Stimulated activated CD4-positive, alpha-beta T cell treated with anti-CD3 and anti-CD28 coated beads, Interleukin-4, amount 100 ng/mL, for 1 hour (primary cell): Measurements from ENCODE around the gene RASSF9.

Experiments
- DNase-seq: peaks from one replicate; pipeline ENCODE4 v3.0.0-alpha.2; 2020

Gene RASSF9

GRCh38 chr12:85820101-85820500 is 16.1 kb downstream of the RASSF9 start:
- no peak for DNase-seq

DNA sequence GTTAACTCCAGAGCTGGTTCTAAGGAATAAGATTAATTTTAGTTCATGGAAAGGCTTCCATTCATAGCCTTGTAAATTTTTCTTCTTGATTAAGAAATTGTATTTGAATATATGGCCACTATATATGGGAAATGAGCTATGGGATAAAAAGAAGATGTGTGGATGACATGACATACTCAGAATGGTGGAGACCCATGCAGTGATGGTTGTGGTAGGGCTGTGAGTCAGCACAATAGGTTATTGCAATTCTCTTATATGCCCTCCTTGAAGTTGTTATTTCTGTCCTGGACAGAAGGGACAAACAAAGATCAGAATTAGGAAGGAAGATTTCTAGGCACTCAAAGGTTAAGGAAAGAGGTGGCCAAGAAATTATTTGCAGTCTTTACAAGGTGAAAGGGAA is 21.5 kb downstream of the RASSF9 start:
- no peak for DNase-seq

DNA sequence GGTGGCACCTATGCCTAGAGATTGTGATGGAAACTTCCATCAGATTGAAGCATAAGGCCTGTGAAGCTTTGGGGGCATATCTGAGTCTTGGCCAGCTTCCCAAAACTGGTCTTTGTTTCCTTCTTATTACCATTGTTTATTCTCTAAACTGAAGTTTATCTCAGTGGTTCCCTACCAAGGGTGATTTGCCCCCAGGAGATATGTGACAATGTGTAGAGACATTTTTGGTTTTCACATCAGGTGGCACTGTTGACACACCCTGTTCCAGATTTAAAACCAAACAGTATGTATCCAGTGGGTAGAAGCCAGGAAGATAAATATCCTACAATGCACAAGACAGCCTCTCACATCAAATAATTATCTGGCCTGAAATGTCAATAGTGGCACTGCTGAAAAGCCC is 22.1 kb downstream of the RASSF9 start:
- DNase-seq = no peak

DNA sequence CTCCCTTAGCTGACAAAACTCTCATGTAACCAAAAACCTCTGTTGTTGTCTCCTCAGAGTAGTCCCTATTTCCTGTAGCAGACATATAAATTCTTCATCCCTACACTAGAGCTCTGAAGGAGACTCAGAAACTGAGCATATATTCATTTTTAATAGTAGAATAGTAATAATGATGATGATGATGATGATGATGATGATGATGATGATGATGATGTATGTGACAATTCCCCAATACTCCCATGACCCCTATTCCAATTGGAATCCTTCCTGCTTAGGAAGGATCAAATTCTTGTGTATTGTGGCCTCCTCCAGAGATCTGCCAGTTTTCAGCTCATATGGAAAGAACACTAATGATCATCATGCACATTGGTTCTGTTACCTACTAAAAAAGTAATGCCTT is 26.7 kb downstream of the RASSF9 start:
- DNase-seq = no peak

GRCh38 chr12:85807730-85808129 is 28.5 kb downstream of the RASSF9 start:
- DNase-seq = no peak

- no peak for DNase-seq
Measured at GRCh38 chr12:85805654-85806053, 30.6 kb downstream of the RASSF9 start.

GRCh38 chr12:85804663-85805062 is 31.5 kb downstream of the RASSF9 start:
- DNase-seq = no peak

- DNase-seq = no peak
Measured at GRCh38 chr12:85803923-85804322, 32.3 kb downstream of the RASSF9 start.

DNA sequence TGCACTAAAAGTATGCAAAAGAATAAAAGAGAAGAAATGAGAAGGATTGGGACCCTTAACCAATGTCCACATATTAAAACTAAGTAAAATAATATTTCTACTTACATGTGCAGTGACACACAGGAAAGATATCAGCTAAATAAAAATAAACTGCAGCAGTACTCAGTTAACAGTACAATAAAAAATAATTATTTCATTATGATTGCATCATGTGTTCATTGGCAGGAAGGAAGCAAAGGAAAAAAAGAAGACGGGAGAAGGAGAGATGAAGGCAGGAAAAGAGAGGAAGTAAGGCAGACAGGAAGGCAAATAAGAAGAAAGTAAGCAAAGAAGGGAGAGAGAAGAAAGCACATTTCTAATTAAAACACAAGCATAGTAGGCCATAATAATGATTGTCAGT is 33.0 kb downstream of the RASSF9 start:
- no peak for DNase-seq

GRCh38 chr12:85798122-85798521 is 38.1 kb downstream of the RASSF9 start:
- DNase-seq = no peak

DNA sequence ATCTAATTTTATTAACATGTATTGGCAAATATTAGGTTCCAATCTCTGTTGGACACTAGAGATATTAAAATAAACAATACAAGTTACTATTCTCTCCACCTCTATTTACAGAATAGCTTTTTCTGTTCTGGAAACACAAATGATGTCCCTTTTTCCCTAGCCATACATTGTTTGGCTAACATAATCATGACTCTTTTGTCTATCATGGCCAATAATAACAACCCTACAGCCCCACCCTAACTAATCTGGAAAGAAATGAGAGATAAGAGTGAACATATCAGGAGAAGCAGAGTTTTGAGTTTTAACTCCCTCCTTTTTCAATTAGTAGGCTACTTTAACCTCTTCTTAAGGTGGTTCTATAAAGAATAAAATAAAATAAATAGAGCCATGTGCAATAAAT is 40.2 kb downstream of the RASSF9 start:
- no peak for DNase-seq

GRCh38 chr12:85794531-85794930 is 41.7 kb downstream of the RASSF9 start:
- no peak for DNase-seq

GRCh38 chr12:85784096-85784720 is 52.0 kb downstream of the RASSF9 start:
- DNase-seq = no peak

DNA sequence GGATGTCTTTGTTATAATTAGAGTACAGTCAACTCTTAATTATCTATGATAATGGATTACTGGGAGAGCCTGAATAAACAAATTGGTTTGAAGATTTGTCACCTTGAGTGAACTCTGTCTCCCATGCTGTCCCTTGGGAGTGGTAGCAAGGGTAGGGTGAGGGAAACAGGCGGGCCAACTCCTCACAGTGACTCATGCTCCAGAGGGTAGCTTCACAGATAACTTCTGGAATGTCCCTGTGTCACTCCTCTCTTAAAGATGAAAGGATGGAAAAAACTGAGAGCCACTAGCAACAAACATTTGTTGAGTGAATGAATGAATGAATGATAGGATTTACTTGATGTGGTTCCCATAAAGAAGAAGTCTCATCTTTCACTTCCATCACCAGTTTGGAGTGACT is 53.5 kb downstream of the RASSF9 start:
- DNase-seq = no peak

- no peak for DNase-seq
Measured at GRCh38 chr12:85781766-85782165, 54.4 kb downstream of the RASSF9 start.

GRCh38 chr12:85779768-85780167 is 56.4 kb downstream of the RASSF9 start:
- DNase-seq = no peak

DNA sequence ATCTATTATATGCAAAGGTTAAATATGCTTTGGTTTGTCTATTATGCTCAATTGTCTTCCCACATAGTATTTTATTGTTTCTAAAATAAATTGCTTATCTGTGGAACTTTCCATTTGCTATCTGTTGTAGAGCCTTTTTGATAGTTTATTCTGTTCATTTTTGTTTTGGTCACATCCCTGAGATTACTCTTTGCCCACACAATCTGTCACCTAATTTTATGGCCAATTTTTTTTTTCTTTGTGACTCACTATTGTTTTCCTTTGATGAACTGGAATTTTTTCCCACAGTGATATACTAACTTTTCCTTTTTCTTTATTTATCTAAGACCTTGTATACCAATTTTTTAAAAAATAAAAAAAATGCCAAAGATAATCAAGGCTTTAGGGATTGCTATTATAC is 61.1 kb downstream of the RASSF9 start:
- no peak for DNase-seq

GRCh38 chr12:85765453-85765869 is 70.7 kb downstream of the RASSF9 start:
- DNase-seq = no peak

DNA sequence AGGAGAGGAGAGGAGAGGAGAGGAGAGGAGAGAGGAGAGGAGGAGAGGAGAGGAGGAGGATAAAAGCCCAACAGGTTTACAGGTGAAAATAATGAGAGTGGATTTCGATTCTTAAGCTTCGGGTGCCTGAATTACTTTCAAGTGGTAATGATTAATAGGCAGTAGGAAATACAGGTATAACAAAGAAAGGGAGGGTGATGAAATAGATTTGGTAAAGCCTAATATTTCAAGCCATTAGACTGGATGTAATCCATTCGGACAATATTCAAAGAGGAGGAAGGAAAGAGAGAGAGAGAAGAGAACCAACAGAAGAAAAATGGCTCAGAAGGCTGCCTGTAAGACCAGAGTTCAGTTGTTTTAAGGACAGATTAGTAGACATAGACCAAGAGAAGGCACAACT is 76.6 kb downstream of the RASSF9 start:
- DNase-seq = no peak

GRCh38 chr12:85759091-85759490 is 77.1 kb downstream of the RASSF9 start:
- no peak for DNase-seq

- no peak for DNase-seq
Measured at GRCh38 chr12:85755760-85756159, 80.4 kb downstream of the RASSF9 start.
